HepG2 (cell line): ENCODE results near the gene ZNF106. TPM values are rescaled to one million over a fixed set of nuclear protein-coding genes. Genes with fewer than 3 reads are reported as not detected.

Experiments
- CEBPG ChIP-seq: IDR thresholded peaks from 2 replicates; pipeline ENCODE4 v1.6.1; 2016
- ELF4 ChIP-seq: sonication (generic); formaldehyde crosslinking; IDR thresholded peaks from 2 replicates; pipeline ENCODE4 v1.5.0; 2020; ENCODE audit warnings: missing genetic modification reagents, mild to moderate bottlenecking, moderate library complexity, borderline replicate concordance
- GABPA ChIP-seq, 2 experiments: IDR thresholded peaks; 2 replicates each; pipeline ENCODE4 v1.6.1; 2011 to 2016; ENCODE audit warnings: low read depth in 2 of 2, low read length in 1 of 2, missing biosample characterization in 1 of 2, missing genetic modification characterization in 1 of 2
- KDM4B ChIP-seq: sonication (generic); formaldehyde crosslinking; IDR thresholded peaks from 2 replicates; pipeline ENCODE4 v1.4.0; 2020; ENCODE audit warnings: missing genetic modification reagents
- KLF11 ChIP-seq: IDR thresholded peaks from 2 replicates; pipeline ENCODE4 v1.6.1; 2016; ENCODE audit warnings: missing compliant biosample characterization
- MATR3 ChIP-seq: sonication (generic); formaldehyde crosslinking; IDR thresholded peaks from 2 replicates; pipeline ENCODE4 v1.4.0; 2020; ENCODE audit warnings: missing genetic modification reagents
- NAIF1 ChIP-seq: sonication (generic); formaldehyde crosslinking; IDR thresholded peaks from 2 replicates; pipeline ENCODE4 v1.5.0; 2020; ENCODE audit warnings: mild to moderate bottlenecking, missing genetic modification reagents, borderline replicate concordance
- NFKB2 ChIP-seq: sonication (generic); formaldehyde crosslinking; IDR thresholded peaks from 2 replicates; pipeline ENCODE4 v1.4.0; 2020; ENCODE audit warnings: missing genetic modification reagents, borderline replicate concordance
- NONO ChIP-seq, 2 experiments: fragments of 450-650 bp in 1 of 2; sonication (generic) in 1 of 2; formaldehyde crosslinking in 1 of 2; IDR thresholded peaks in 1 of 2; conservative IDR thresholded peaks in 1 of 2; 2 replicates each; pipeline versions ENCODE4 v1.6.1 to v1.8.0; 2017 to 2022; ENCODE audit warnings: mild to moderate bottlenecking in 1 of 2, missing genetic modification reagents in 1 of 2, moderate library complexity in 1 of 2
- RAD21 ChIP-seq: fragments of 450-650 bp; formaldehyde crosslinking; IDR thresholded peaks from 2 replicates; pipeline ENCODE4 v1.5.0; 2020; ENCODE audit warnings: mild to moderate bottlenecking
- RFXAP ChIP-seq: sonication (generic); formaldehyde crosslinking; IDR thresholded peaks from 2 replicates; pipeline ENCODE4 v1.4.0; 2020; ENCODE audit warnings: missing genetic modification reagents, borderline replicate concordance
- SIN3A ChIP-seq: IDR thresholded peaks from 2 replicates; pipeline ENCODE4 v1.6.1; 2011; ENCODE audit warnings: low read depth, mild to moderate bottlenecking, control low read depth, low read length, borderline replicate concordance
- TAF1 ChIP-seq: sonication (generic); formaldehyde crosslinking; IDR thresholded peaks from 2 replicates; pipeline ENCODE4 v1.4.0; 2020; ENCODE audit warnings: missing genetic modification reagents
- THAP9 ChIP-seq: sonication (generic); formaldehyde crosslinking; IDR thresholded peaks from 2 replicates; pipeline ENCODE4; 2020; ENCODE audit warnings: missing genetic modification reagents, mild to moderate bottlenecking, borderline replicate concordance
- YEATS4 ChIP-seq: sonication (generic); formaldehyde crosslinking; IDR thresholded peaks from 2 replicates; pipeline ENCODE4 v1.4.0; 2020; ENCODE audit warnings: missing genetic modification reagents, borderline replicate concordance
- ZFP90 ChIP-seq: sonication (generic); formaldehyde crosslinking; IDR thresholded peaks from 2 replicates; pipeline ENCODE4 v1.8.0; 2022; ENCODE audit warnings: missing genetic modification reagents, mild to moderate bottlenecking, inconsistent platforms, borderline replicate concordance
- ZNF331 ChIP-seq: sonication (generic); formaldehyde crosslinking; IDR thresholded peaks from 2 replicates; pipeline ENCODE4 v1.4.0; 2020; ENCODE audit warnings: missing genetic modification reagents
- ZNF335 ChIP-seq: sonication (generic); formaldehyde crosslinking; IDR thresholded peaks from 2 replicates; pipeline ENCODE4 v1.4.0; 2020; ENCODE audit warnings: missing genetic modification reagents
- ZNF431 ChIP-seq: sonication (generic); formaldehyde crosslinking; IDR thresholded peaks from 2 replicates; pipeline ENCODE4 v1.9.0; 2022; ENCODE audit warnings: missing genetic modification reagents, low read depth, mild to moderate bottlenecking, borderline replicate concordance
- ZNF543 ChIP-seq: sonication (generic); formaldehyde crosslinking; IDR thresholded peaks from 2 replicates; pipeline ENCODE4 v1.4.0; 2020; ENCODE audit warnings: mild to moderate bottlenecking, missing genetic modification reagents
- ZNF546 ChIP-seq: sonication (generic); formaldehyde crosslinking; conservative IDR thresholded peaks from 2 replicates; pipeline ENCODE4 v1.8.1; 2023; ENCODE audit warnings: mild to moderate bottlenecking, missing genetic modification reagents
- ZNF574 ChIP-seq: sonication (generic); formaldehyde crosslinking; IDR thresholded peaks from 2 replicates; pipeline ENCODE4 v1.4.0; 2020; ENCODE audit warnings: missing genetic modification reagents
- ZNF660 ChIP-seq: sonication (generic); formaldehyde crosslinking; IDR thresholded peaks from 2 replicates; pipeline ENCODE4 v1.5.1; 2020; ENCODE audit warnings: mild to moderate bottlenecking, low read depth, missing genetic modification reagents, borderline replicate concordance
- ZSCAN21 ChIP-seq: sonication (generic); formaldehyde crosslinking; IDR thresholded peaks from 2 replicates; pipeline ENCODE4 v1.8.0; 2022; ENCODE audit warnings: mild to moderate bottlenecking, missing genetic modification reagents, moderate library complexity, borderline replicate concordance
- polyA plus RNA-seq, 8 experiments: library from polyadenylated mRNA; depleted of rRNA in 3 of 8; stranded (reverse) in 7 of 8; unstranded in 1 of 8; fragments of >200 nt; fragmentation: Illumina TruSeq in 4 of 8; extraction: Trizol in 4 of 8; gene quantifications; 2 replicates each; pipeline versions ENCODE4 v1.2.1 to v1.2.3, GENCODE V29; 2011 to 2016; ENCODE audit warnings: low read depth in 4 of 8, missing spikeins in 1 of 8, mixed read lengths in 1 of 8; ENCODE audit not compliant: insufficient read depth in 1 of 8
- total RNA-seq, 5 experiments: library from RNA; depleted of rRNA; stranded (reverse); fragments of >200 nt; fragmentation: Illumina TruSeq; extraction: Trizol; gene quantifications; 2 replicates each; pipeline ENCODE4 v1.2.3, GENCODE V29; 2016; ENCODE audit warnings: low read depth in 1 of 5

ZNF106 gene
- total and polyA plus RNA-seq, 2 of the 13 experiments (the other 11 are each of a cell fraction or from before 2014, with no cell fraction given) = 12.5 to 35.1 TPM

GRCh38 chr15:42495361-42496212, 4.6 kb upstream of the ZNF106 start, which contains the start of gene SNAP23 (continued):
- TF ChIP-seq GABPA (IDR thresholded peaks at IDR 0.05; ENCODE audit: low read depth, low read length) (no peak; the same call in 1 of the 2 replicates), GABPA (CRISPR knock-in tag; IDR thresholded peaks at IDR 0.05; ENCODE audit: low read depth) (peak; percentile 54), NONO (IDR thresholded peaks at IDR 0.05) (no peak), NONO (CRISPR knock-in tag; conservative IDR thresholded peaks at IDR 0.05) (0 out of 2 replicates have a peak, but pooled peaks have one; percentile 54), KLF11 (CRISPR knock-in tag) (peak; percentile 96), NFKB2 (peak; percentile 83; the same call in 1 of the 2 replicates), RFXAP (peak; percentile 87), ZSCAN21 (CRISPR knock-in tag) (no peak), ZNF431 (CRISPR knock-in tag) (no peak; the same call in 1 of the 2 replicates), TAF1 (CRISPR knock-in tag) (peak; percentile 73), ZNF543 (0 out of 2 replicates have a peak, but pooled peaks have one; percentile 23), CEBPG (0 out of 2 replicates have a peak, but pooled peaks have one; percentile 23), ELF4 (CRISPR knock-in tag) (0 out of 2 replicates have a peak, but pooled peaks have one; percentile 46), ZNF331 (CRISPR knock-in tag) (peak; percentile 37; the same call in 1 of the 2 replicates), ZNF546 (0 out of 2 replicates have a peak, but pooled peaks have one; percentile 20), ZNF574 (CRISPR knock-in tag) (peak; percentile 51; the same call in 1 of the 2 replicates), MATR3 (CRISPR knock-in tag) (no peak), SIN3A (peak; percentile 91), THAP9 (CRISPR knock-in tag) (peak; percentile 72; the same call in 1 of the 2 replicates), ZNF335 (CRISPR knock-in tag) (peak; percentile 98), KDM4B (CRISPR knock-in tag) (0 out of 2 replicates have a peak, but pooled peaks have one; percentile 15), ZFP90 (peak; percentile 68), NAIF1 (CRISPR knock-in tag) (no peak), ZNF660 (no peak), RAD21 (CRISPR knock-in tag) (no peak; the same call in 1 of the 2 replicates), YEATS4 (peak; percentile 83)
